Measurements from ENCODE around the gene CACNG3. TPM values are rescaled to one million over a fixed set of nuclear protein-coding genes. Genes with fewer than 3 reads are reported as not detected.
A peak's percentile ranks its signal among the peaks of the same experiment; 100 is the strongest.

Gene CACNG3
- not detected for total RNA-seq
- polyA plus RNA-seq, result not detected
- long read RNA-seq, donor 1, result 0 reads
- long read RNA-seq, donor 2, result 0 reads

DNA sequence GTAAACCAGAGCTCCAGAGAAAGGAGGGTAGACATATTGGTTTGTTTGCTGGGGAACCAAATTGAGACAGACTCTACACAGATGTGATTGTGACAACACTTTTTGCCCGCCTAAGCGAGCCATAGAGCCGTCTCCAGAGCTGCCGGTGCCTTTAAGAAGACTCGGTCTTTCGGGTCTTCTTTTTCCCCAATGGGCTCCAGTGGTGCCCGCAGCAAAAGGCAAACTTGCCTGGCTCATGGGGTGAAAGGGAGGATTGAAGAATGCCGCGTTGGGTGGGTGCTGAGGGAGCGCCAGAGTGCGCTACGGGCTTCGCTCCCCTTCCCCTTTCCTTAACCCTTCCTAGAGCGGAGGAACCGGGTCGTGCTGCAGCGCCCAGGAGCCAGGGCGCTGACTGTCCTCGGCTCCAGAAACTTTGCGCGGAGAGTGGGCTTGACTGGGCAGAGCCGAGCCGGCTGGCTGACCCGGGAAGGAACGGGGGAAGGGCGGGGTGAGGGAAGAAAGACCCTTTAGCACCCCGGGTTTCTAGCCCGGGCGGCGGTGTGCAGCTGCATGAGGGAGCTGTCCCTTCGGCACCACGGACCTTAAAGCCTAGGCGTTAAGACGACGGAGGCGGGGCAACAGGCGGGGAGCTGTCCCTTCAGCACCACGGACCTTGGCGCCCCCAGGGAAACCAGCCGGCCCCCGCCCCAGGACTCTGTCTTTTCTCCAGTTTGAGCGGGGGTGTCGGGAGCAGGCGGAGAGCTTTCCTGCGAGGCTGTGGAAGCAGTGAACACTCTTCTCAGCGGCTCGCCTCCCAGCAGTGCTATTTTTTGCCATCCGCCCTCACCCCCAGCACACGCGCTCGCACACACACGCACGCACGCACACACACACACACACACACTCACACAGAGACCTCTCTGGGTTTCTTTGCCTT lies at the start of gene CACNG3:
TSS of gene CACNG3 (plus strand) at position 880 of the 916 bp plus-strand sequence. CDS start 420 bp downstream, outside the sequence.
- intact Hi-C loops (cut with DNase I; ENCODE audit: low total_unique reads), result loop anchor here (10.0 kb wide), 1 partner anchor 521 kb away; no protein-coding TSS in a partner anchor
- Histone ChIP-seq H3K36me3 (no peaks in the 10 kb centered on the region), H3K4me1 (peaks cover 0 to 3% (median 0%) of the 10 kb centered on the region in 6 donors), H3K27me3 (replicated peaks in 1 of 7) (peaks cover 0 to 76% (median 39%) of the 10 kb centered on the region in 7 donors), H3K9me3 (no peaks in the 10 kb centered on the region), H3K4me3 (no peak within 1 kb of the TSS), H3K27ac (no peak within 1 kb of the TSS)
- DNase-seq, result peak; percentile 78
- 5 to 7% (median 5%) methylated on average over 49 to 54 of the region's 54 CpGs for WGBS, 5 donors
- TF ChIP-seq, protein P1, sequence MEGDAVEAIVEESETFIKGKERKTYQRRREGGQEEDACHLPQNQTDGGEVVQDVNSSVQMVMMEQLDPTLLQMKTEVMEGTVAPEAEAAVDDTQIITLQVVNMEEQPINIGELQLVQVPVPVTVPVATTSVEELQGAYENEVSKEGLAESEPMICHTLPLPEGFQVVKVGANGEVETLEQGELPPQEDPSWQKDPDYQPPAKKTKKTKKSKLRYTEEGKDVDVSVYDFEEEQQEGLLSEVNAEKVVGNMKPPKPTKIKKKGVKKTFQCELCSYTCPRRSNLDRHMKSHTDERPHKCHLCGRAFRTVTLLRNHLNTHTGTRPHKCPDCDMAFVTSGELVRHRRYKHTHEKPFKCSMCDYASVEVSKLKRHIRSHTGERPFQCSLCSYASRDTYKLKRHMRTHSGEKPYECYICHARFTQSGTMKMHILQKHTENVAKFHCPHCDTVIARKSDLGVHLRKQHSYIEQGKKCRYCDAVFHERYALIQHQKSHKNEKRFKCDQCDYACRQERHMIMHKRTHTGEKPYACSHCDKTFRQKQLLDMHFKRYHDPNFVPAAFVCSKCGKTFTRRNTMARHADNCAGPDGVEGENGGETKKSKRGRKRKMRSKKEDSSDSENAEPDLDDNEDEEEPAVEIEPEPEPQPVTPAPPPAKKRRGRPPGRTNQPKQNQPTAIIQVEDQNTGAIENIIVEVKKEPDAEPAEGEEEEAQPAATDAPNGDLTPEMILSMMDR (IDR thresholded peaks at IDR 0.05 in 8 of 11, conservative IDR thresholded peaks at IDR 0.05 in 3 of 11), result no peak
- TF ChIP-seq POLR2AphosphoS5 (IDR thresholded peaks at IDR 0.05), result no peak
- TF ChIP-seq POLR2A (IDR thresholded peaks at IDR 0.05), result no peak

DNA sequence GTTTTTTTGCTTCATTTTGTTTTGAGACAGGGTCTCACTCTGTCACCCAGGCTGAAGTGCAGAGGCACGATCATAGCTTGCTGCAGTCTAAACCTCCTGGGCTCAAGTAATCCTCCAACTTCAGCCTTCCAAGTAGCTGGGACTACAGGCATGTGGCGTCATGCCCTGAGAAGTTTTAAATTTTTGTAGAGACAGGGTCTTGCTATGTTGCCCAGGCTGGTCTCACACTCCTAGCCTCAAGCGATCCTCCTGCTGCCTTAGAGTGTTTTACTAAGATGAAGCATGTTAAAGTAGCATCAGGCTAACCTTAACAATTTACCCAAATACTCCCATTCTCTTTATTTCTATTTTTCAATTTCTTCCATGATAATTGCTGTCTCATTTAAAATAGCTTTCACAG lies 49.2 kb upstream of the CACNG3 start:
- H3K36me3 ChIP-seq, result peaks cover 0 to 100% (median 44%) of the 10 kb centered on the region in 6 donors
- WGBS, 5 donors, result 63 to 98% (median 96%) methylated on average over 3 of the region's 3 CpGs
- TF ChIP-seq, protein P1 (IDR thresholded peaks at IDR 0.05 in 8 of 11, conservative IDR thresholded peaks at IDR 0.05 in 3 of 11), result no peak
- TF ChIP-seq POLR2AphosphoS5 (IDR thresholded peaks at IDR 0.05), result no peak
- TF ChIP-seq POLR2A (IDR thresholded peaks at IDR 0.05), result no peak
- no peak for DNase-seq
- H3K4me1 ChIP-seq, result no peaks in the 10 kb centered on the region
- no peaks in the 10 kb centered on the region for H3K27me3 ChIP-seq (replicated peaks in 1 of 7)
- no peak overlapping the region for H3K27ac ChIP-seq
- intact Hi-C loops (cut with DNase I; ENCODE audit: low total_unique reads), result no loop called here
- H3K9me3 ChIP-seq, result no peaks in the 10 kb centered on the region
- no peak overlapping the region for H3K4me3 ChIP-seq

DNA sequence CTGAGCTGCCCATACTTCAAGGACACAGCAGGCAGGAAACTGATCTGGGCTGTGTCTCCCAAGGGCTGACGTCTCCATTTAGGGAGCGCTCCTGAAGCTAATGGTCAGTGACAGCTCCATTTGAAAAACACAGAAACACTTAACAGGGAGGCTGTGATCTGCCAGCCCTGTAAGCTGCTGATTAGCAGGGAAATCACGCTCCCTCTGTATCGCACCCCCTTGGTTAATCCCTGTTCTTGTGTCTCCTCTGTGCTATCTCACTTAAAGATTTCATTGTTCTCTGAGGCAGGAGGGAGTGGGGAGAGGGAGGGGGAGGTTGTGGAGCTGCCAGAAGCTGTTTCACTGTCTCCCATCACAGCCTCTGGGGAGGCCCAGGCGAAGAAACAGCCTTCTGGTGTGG lies 47.4 kb upstream of the CACNG3 start:
- intact Hi-C loops (cut with DNase I; ENCODE audit: low total_unique reads), result no loop called here
- H3K4me3 ChIP-seq, result no peak overlapping the region
- TF ChIP-seq, protein P1 (IDR thresholded peaks at IDR 0.05 in 8 of 11, conservative IDR thresholded peaks at IDR 0.05 in 3 of 11), result no peak
- TF ChIP-seq POLR2AphosphoS5 (IDR thresholded peaks at IDR 0.05) (no peak), POLR2A (IDR thresholded peaks at IDR 0.05) (no peak)
- no peak for DNase-seq
- no peaks in the 10 kb centered on the region for H3K9me3 ChIP-seq
- no peaks in the 10 kb centered on the region for H3K4me1 ChIP-seq
- WGBS, 5 donors, result 63 to 86% (median 76%) methylated on average over 5 of the region's 5 CpGs
- H3K27ac ChIP-seq, result no peak overlapping the region
- peaks cover 0 to 100% (median 49%) of the 10 kb centered on the region in 6 donors for H3K36me3 ChIP-seq
- no peaks in the 10 kb centered on the region for H3K27me3 ChIP-seq (replicated peaks in 1 of 7)

DNA sequence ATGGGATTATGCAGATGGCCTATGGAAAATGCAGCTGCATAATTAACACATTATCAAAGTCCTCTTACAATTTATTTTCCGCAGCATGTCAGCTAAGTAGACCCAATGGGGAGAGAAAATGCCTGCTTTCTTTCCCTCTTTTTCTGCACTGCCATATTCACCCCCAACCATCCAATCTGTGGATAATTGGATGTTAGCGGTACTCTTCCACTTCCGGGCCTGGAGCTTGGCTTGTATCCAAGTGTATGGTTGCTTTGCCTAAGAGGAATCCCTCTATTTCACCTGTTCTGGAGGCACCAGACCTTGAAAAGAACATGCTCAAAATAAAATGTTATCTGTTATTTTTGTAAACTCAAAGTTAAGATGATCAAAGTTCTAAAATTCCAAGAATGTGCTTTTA lies 41.1 kb upstream of the CACNG3 start:
- H3K4me3 ChIP-seq, result no peak overlapping the region
- no peak overlapping the region for H3K27ac ChIP-seq
- WGBS, 5 donors, result 89 to 97% (median 93%) methylated on average over 3 of the region's 3 CpGs
- no peaks in the 10 kb centered on the region for H3K4me1 ChIP-seq
- H3K36me3 ChIP-seq, result peaks cover 0 to 100% (median 41%) of the 10 kb centered on the region in 6 donors
- H3K27me3 ChIP-seq (replicated peaks in 1 of 7), result no peaks in the 10 kb centered on the region
- DNase-seq, result no peak
- no peaks in the 10 kb centered on the region for H3K9me3 ChIP-seq
- TF ChIP-seq POLR2A (IDR thresholded peaks at IDR 0.05) (no peak), POLR2AphosphoS5 (IDR thresholded peaks at IDR 0.05) (no peak)
- TF ChIP-seq, protein P1 (IDR thresholded peaks at IDR 0.05 in 8 of 11, conservative IDR thresholded peaks at IDR 0.05 in 3 of 11), result no peak
- intact Hi-C loops (cut with DNase I; ENCODE audit: low total_unique reads), result no loop called here

All from spleen (tissue), 13 donors.